ENCODE measurements around the gene LCK. TPM values are rescaled to one million over a fixed set of nuclear protein-coding genes. Genes with fewer than 3 reads are reported as not detected.

LCK gene
- polyA plus RNA-seq, 3 donors = 3.4 to 4.8 (median 3.8) TPM

Other genes starting within 250 kb of the LCK start
- 100 to 1,000 TPM; 227 to 280 (median 258) TPM for gene KHDRBS1, start 237.4 kb upstream of the LCK start, polyA plus RNA-seq (ENCODE audit: insufficient read length in 3 of 3)
- gene TMEM39B, start 178.3 kb upstream of the LCK start, polyA plus RNA-seq (ENCODE audit: insufficient read length in 3 of 3) = 10 to 100 TPM; 19.2 to 21.3 (median 20.0) TPM
- 10 to 100 TPM; 32.7 to 35.7 (median 35.3) TPM for gene KPNA6, start 143.2 kb upstream of the LCK start, polyA plus RNA-seq (ENCODE audit: insufficient read length in 3 of 3)
- 10 to 100 TPM; 44.4 to 50.6 (median 45.5) TPM for gene TXLNA, start 71.6 kb upstream of the LCK start, polyA plus RNA-seq (ENCODE audit: insufficient read length in 3 of 3)
- gene CCDC28B, start 50.7 kb upstream of the LCK start, polyA plus RNA-seq (ENCODE audit: insufficient read length in 3 of 3) = 10 to 100 TPM; 17.8 to 30.2 (median 27.4) TPM
- 10 to 100 TPM in 1 of 3 donors, 1 to 10 TPM in 2; 7.7 to 11.0 (median 8.1) TPM for gene IQCC, start 45.6 kb upstream of the LCK start, polyA plus RNA-seq (ENCODE audit: insufficient read length in 3 of 3)
- 1 to 10 TPM in 1 of 3 donors, under 1 TPM in 2; 0.75 to 2.6 (median 0.98) TPM for gene DCDC2B, start 42.2 kb upstream of the LCK start, polyA plus RNA-seq (ENCODE audit: insufficient read length in 3 of 3)
- gene TMEM234, start 28.9 kb upstream of the LCK start, polyA plus RNA-seq (ENCODE audit: insufficient read length in 3 of 3) = 10 to 100 TPM; 23.0 to 33.6 (median 27.4) TPM
- gene EIF3I, start 28.9 kb upstream of the LCK start, polyA plus RNA-seq (ENCODE audit: insufficient read length in 3 of 3) = 100 to 1,000 TPM; 168 to 187 (median 181) TPM
- gene FAM167B, start 4.0 kb upstream of the LCK start, polyA plus RNA-seq (ENCODE audit: insufficient read length in 3 of 3) = 10 to 100 TPM in 2 of 3 donors, 1 to 10 TPM in 1; 6.5 to 13.3 (median 10.4) TPM
- gene HDAC1, start 40.8 kb downstream of the LCK start, polyA plus RNA-seq (ENCODE audit: insufficient read length in 3 of 3) = 100 to 1,000 TPM; 174 to 189 (median 181) TPM
- 100 to 1,000 TPM; 402 to 500 (median 427) TPM for gene MARCKSL1, start 85.0 kb downstream of the LCK start, polyA plus RNA-seq (ENCODE audit: insufficient read length in 3 of 3)
- 10 to 100 TPM in 1 of 3 donors, 1 to 10 TPM in 2; 5.5 to 12.7 (median 5.9) TPM for gene FAM229A, start 111.2 kb downstream of the LCK start, polyA plus RNA-seq (ENCODE audit: insufficient read length in 3 of 3)
- 1 to 10 TPM; 3.6 to 8.8 (median 4.2) TPM for gene TSSK3, start 111.3 kb downstream of the LCK start, polyA plus RNA-seq (ENCODE audit: insufficient read length in 3 of 3)
- 10 to 100 TPM; 57.6 to 65.3 (median 59.4) TPM for gene BSDC1, start 143.2 kb downstream of the LCK start, polyA plus RNA-seq (ENCODE audit: insufficient read length in 3 of 3)
- 1 to 10 TPM; 1.2 to 1.5 (median 1.3) TPM for gene ZBTB8B, start 213.8 kb downstream of the LCK start, polyA plus RNA-seq (ENCODE audit: insufficient read length in 3 of 3)

Measured in renal cortex interstitium (tissue), 3 donors.